ENCODE measurements around the gene RIT1. TPM values are rescaled to one million over a fixed set of nuclear protein-coding genes. Genes with fewer than 3 reads are reported as not detected.

Gene RIT1
- total RNA-seq, 1 experiment from 2014 or later = 46.5 TPM

DNA sequence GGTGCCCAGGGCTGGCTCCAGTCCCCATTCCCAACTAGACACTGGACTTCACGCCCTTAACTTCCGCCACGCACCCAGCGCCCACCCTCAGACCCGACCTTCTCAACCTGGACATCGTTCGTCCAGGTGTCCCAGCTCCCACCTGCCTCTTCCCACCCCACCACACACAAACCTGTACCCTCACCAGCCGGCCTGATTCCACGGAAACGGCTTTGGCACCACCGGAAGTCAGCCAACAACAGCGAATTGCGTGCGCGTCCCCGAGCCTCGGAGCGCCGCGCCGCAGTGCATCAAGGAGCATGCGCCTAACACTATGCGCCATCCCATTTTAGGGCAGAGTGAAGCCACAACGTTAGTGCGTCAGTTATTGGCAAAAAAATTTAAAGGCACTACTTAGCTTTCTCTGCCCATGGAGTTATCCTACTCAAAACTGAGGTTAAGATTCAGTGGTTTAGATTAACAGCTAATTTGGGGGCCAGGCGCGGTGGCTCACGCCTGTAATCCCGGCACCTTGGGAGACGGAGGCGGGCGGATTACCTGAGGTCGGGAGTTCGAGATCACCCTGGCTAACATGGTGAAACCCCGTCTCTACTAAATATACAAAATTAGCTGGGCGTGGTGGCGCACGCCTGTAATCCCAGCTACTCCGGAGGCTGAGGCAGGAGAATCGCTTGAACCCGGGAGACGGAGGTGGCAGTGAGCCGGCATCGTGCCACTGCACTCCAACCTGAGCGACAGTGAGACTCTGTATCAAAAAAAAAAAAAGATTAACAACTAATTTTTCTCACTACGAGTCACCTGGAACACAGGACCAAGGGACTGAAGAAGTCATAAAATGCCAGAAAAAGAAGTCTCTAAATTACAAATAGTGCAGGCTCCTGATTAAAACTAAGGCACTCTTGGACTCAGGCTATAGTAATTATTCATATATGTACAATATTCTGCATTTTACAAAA is 53.9 kb downstream of the RIT1 start, which contains the start of gene GON4L:
Gene GON4L, minus strand, starts transcription at position 240 of the 956 bp plus-strand sequence. CDS start 3,434 bp downstream, outside the sequence.
- DNase-seq (ENCODE audit: low spot score) = peak; percentile 94

DNA sequence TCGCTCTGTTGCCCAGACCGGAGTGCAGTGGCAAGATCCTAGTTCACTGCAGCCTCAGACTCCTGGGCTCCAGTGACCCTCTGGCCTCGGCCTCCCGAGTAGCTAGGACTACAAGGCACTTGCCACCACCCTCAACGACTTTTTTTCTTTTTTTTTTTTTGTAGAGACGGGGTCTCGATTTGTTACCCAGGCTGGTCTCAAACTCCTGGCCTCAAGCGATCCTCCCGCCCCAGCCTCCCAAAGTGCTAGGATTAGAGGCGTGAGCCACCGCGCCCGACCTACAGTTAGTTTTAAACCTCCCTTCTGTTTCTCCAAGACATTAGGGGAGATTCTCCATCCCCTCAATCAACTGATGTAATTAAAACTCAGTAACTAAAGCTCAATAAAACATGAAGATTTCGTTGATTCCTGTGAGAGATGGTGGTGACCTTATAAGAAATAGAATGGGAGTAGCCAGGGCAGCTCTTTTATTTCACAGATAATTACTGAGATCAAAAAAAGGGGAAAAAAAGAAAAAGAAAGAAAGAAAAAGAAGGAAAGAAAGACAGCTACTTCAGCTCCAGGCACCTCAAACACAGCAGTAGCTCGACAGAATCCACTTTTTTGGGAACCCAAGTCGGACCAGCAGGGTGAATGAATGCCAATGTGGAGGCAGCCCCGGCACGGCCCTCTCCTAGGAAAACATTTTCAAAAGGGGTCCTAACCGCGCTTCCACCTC is 54.7 kb downstream of the RIT1 start:
- DNase-seq (ENCODE audit: low spot score) = no peak

DNA sequence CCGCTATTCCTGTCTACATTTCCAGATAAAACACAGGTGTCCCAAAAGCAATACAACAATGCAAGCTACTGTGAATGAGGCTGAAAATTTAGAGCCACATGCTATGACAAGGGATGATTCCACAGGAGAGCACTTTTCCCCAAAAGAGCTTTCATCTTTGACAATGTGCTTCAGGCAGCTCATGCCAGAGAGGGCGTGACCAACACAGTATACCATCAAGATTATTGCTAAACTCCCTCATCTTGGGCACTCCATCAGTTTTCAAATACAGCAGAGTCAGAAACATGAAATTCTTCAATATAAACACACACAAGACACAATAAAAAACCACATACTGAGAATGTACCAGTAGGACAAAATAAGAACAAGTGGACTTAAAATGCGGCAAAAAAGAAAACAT is 60.8 kb downstream of the RIT1 start:
- no peak for DNase-seq (ENCODE audit: low spot score)

DNA sequence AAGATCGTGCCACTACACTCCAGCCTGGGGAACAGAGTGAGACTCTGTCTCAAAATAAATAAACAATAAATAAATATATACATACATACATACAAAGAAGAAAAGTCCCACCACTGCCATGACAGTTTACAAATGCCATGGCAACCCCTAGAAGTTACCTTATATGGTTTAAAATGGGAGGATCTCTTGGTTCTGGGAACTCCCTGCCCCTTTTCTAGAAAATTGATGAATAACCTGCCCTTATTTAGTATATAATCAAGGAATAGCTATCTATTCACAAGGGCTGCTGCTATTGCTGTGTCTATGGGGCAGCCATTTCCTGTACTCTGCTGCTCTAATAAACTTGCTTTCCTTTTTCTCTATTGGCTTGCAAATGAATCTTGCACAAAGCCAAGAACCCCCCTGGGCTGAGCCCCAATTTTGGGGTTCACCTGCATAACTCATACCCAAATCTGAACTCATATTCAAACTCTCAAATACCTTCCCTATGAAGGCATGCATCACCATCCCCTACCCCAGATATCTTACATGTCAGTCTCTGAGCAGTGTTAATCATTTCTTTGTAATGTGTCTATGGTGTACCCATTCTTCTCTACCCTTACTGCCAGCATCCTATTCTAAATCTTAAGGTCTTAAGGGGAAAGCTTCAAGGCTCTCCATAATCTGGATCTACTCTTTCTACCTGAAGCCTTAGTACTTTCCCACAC is 63.2 kb downstream of the RIT1 start:
- no peak for DNase-seq (ENCODE audit: low spot score)

Other genes with a start within 250 kb of the RIT1 start
- 26.3 and 43.9 TPM in 2 replicates for gene YY1AP1, start 222.6 kb downstream of the RIT1 start, total RNA-seq (2014; rRNA removed; shearing (Covaris generic))
- gene DAP3, start 222.3 kb downstream of the RIT1 start, total RNA-seq (2014; rRNA removed; shearing (Covaris generic)) = 60.9 and 100 TPM in 2 replicates
- gene GON4L, start 54.1 kb downstream of the RIT1 start, total RNA-seq (2014; rRNA removed; shearing (Covaris generic)) = 7.1 and 11.0 TPM in 2 replicates
- gene SYT11, start 51.8 kb downstream of the RIT1 start, total RNA-seq (2014; rRNA removed; shearing (Covaris generic)) = 2.9 and 3.4 TPM in 2 replicates
- gene KHDC4, start 23.1 kb upstream of the RIT1 start, total RNA-seq (2014; rRNA removed; shearing (Covaris generic)) = 14.9 and 22.3 TPM in 2 replicates
- gene RXFP4, start 30.3 kb upstream of the RIT1 start, total RNA-seq (2014; rRNA removed; shearing (Covaris generic)) = not detected in 2 replicates
- gene ARHGEF2, start 67.2 kb upstream of the RIT1 start, total RNA-seq (2014; rRNA removed; shearing (Covaris generic)) = 57.1 and 64.2 TPM in 2 replicates
- 874 and 1,103 TPM in 2 replicates for gene SSR2, start 109.6 kb upstream of the RIT1 start, total RNA-seq (2014; rRNA removed; shearing (Covaris generic))
- 23.0 and 24.4 TPM in 2 replicates for gene UBQLN4, start 142.4 kb upstream of the RIT1 start, total RNA-seq (2014; rRNA removed; shearing (Covaris generic))
- gene LAMTOR2, start 143.4 kb upstream of the RIT1 start, total RNA-seq (2014; rRNA removed; shearing (Covaris generic)) = 66.7 and 84.8 TPM in 2 replicates
- gene RAB25, start 149.8 kb upstream of the RIT1 start, total RNA-seq (2014; rRNA removed; shearing (Covaris generic)) = 0.19 TPM in 1 of 2 replicates, not detected in the other
- 2.8 and 4.5 TPM in 2 replicates for gene MEX3A, start 171.1 kb upstream of the RIT1 start, total RNA-seq (2014; rRNA removed; shearing (Covaris generic))
- gene LMNA, start 203.4 kb upstream of the RIT1 start, total RNA-seq (2014; rRNA removed; shearing (Covaris generic)) = 257 and 363 TPM in 2 replicates
- gene SEMA4A, start 242.2 kb upstream of the RIT1 start, total RNA-seq (2014; rRNA removed; shearing (Covaris generic)) = 0.15 TPM in 1 of 2 replicates, not detected in the other